Caco-2 (cell line): ENCODE results near the gene MYO1H. TPM values are rescaled to one million over a fixed set of nuclear protein-coding genes. Genes with fewer than 3 reads are reported as not detected.
A peak's percentile ranks its signal among the peaks of the same experiment; 100 is the strongest.

Experiments
- BruUV-seq: library from RNA; stranded (reverse); fragments of 400-500 nt; replicated peaks from 2 replicates; lab custom pipeline; 2021; lab: Mats Ljungman, UMichigan
- CTCF ChIA-PET: fragments of 300-600 bp; sonication (Branson Sonifier 250); formaldehyde crosslinking; loops from one replicate; lab custom pipeline; 2022; ENCODE audit warnings: antibody characterized with exemption; lab: Charles Lee
- POLR2A ChIA-PET: fragments of 300-600 bp; sonication (Branson Sonifier 250); formaldehyde crosslinking; loops from one replicate; lab custom pipeline; 2022; ENCODE audit warnings: antibody characterized with exemption; lab: Charles Lee
- DNase-seq, 2 experiments: peaks; one replicate each; pipeline versions ENCODE4 v3.0.0 to v3.0.0-alpha.2; 2020 to 2022
- H3K27me3 ChIP-seq: replicated peaks from 2 replicates; pipeline ENCODE4 v1.6.0; 2011; ENCODE audit warnings: low read length; ENCODE audit not compliant: control insufficient read depth, insufficient read depth
- H3K36me3 ChIP-seq: 2 replicates; pipeline ENCODE4 v1.5.1; 2011; ENCODE audit warnings: low read length; ENCODE audit not compliant: control insufficient read depth, insufficient read depth
- H3K4me1 ChIP-seq: fragments of 250-450 bp; sonication (Bioruptor Pico); 2 replicates; pipeline ENCODE4 v1.5.1; 2020; ENCODE audit warnings: mild to moderate bottlenecking
- H3K4me3 ChIP-seq: 2 replicates; pipeline ENCODE4 v1.5.1; 2011; ENCODE audit warnings: low read depth, mild to moderate bottlenecking, control low read depth, low read length
- H3K9me3 ChIP-seq: fragments of 250-450 bp; sonication (Bioruptor Pico); 2 replicates; pipeline ENCODE4 v1.5.1; 2020; ENCODE audit warnings: mild to moderate bottlenecking, moderate library complexity
- H3K27ac Mint-ChIP-seq: one replicate; pipeline ENCODE4 v1.8.0; 2022; ENCODE audit warnings: mixed read lengths; ENCODE audit not compliant: unreplicated experiment
- H3K27me3 Mint-ChIP-seq: one replicate; pipeline ENCODE4 v1.8.0; 2022; ENCODE audit warnings: mixed read lengths; ENCODE audit not compliant: insufficient read depth, unreplicated experiment
- H3K36me3 Mint-ChIP-seq: one replicate; pipeline ENCODE4 v1.8.0; 2022; ENCODE audit warnings: mild to moderate bottlenecking, mixed read lengths; ENCODE audit not compliant: insufficient read depth, unreplicated experiment
- H3K4me1 Mint-ChIP-seq: one replicate; pipeline ENCODE4 v1.8.0; 2022; ENCODE audit warnings: low read depth, mixed read lengths; ENCODE audit not compliant: unreplicated experiment
- H3K4me3 Mint-ChIP-seq: one replicate; pipeline ENCODE4 v1.8.0; 2022; ENCODE audit warnings: mild to moderate bottlenecking, moderate library complexity, mixed read lengths; ENCODE audit not compliant: unreplicated experiment
- H3K9me3 Mint-ChIP-seq: one replicate; pipeline ENCODE4 v1.8.0; 2022; ENCODE audit warnings: mixed read lengths; ENCODE audit not compliant: unreplicated experiment
- intact Hi-C: fragments of 100-400 bp; cut with micrococcal nuclease; formaldehyde crosslinking; loops from one replicate; pipeline ENCODE4 v1.10.0; 2022; ENCODE audit not compliant: unreplicated experiment
- total RNA-seq: library from RNA; stranded (reverse); gene quantifications from 2 replicates; pipeline ENCODE4 v1.2.3, GENCODE V29; 2022
- TF ChIP-seq, protein P1 (sequence below), 2 experiments: fragments of 200-600 bp in 1 of 2; IDR thresholded peaks; 1 replicate in 1 of 2; 2 replicates in 1 of 2; pipeline versions ENCODE4 v1.5.1 to v1.8.0; 2011 to 2022; ENCODE audit warnings: antibody characterized with exemption in 1 of 2, control low read depth in 1 of 2, inconsistent platforms in 1 of 2, low read depth in 1 of 2, low read length in 1 of 2, mild to moderate bottlenecking in 1 of 2, moderate library complexity in 1 of 2; ENCODE audit not compliant: insufficient read depth in 1 of 2, severe bottlenecking in 1 of 2, unreplicated experiment in 1 of 2

Gene MYO1H
- total RNA-seq, 1 experiment from 2014 or later: 0.18 TPM

- intact Hi-C loops: no loop called here
- TF ChIP-seq, protein P1, sequence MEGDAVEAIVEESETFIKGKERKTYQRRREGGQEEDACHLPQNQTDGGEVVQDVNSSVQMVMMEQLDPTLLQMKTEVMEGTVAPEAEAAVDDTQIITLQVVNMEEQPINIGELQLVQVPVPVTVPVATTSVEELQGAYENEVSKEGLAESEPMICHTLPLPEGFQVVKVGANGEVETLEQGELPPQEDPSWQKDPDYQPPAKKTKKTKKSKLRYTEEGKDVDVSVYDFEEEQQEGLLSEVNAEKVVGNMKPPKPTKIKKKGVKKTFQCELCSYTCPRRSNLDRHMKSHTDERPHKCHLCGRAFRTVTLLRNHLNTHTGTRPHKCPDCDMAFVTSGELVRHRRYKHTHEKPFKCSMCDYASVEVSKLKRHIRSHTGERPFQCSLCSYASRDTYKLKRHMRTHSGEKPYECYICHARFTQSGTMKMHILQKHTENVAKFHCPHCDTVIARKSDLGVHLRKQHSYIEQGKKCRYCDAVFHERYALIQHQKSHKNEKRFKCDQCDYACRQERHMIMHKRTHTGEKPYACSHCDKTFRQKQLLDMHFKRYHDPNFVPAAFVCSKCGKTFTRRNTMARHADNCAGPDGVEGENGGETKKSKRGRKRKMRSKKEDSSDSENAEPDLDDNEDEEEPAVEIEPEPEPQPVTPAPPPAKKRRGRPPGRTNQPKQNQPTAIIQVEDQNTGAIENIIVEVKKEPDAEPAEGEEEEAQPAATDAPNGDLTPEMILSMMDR (IDR thresholded peaks at IDR 0.05; ENCODE audit: insufficient read depth in 1 of 2, low read depth in 1 of 2, low read length in 1 of 2, severe bottlenecking in 1 of 2, unreplicated experiment in 1 of 2): no peak
- Histone ChIP-seq H3K9me3 (peaks cover 5% of the 10 kb centered on the region; the same call in 1 of the 2 replicates), H3K36me3 (no peaks in the 10 kb centered on the region), H3K4me3 (no peak overlapping the region), H3K27me3 (no peaks in the 10 kb centered on the region), H3K4me1 (no peaks in the 10 kb centered on the region)
- BruUV-seq: no TSS peak
- Mint-ChIP-seq H3K9me3 (no peaks in the 10 kb centered on the region), H3K36me3 (no peaks in the 10 kb centered on the region), H3K4me1 (no peaks in the 10 kb centered on the region), H3K27me3 (peaks cover 4% of the 10 kb centered on the region), H3K4me3 (no peak overlapping the region), H3K27ac (no peak overlapping the region)
- POLR2A ChIA-PET: no interaction called here
- CTCF ChIA-PET: no interaction called here
- no peak for DNase-seq
These were observed 4.0 kb upstream of the MYO1H start for GRCh38 chr12:109343677-109344076.

DNA sequence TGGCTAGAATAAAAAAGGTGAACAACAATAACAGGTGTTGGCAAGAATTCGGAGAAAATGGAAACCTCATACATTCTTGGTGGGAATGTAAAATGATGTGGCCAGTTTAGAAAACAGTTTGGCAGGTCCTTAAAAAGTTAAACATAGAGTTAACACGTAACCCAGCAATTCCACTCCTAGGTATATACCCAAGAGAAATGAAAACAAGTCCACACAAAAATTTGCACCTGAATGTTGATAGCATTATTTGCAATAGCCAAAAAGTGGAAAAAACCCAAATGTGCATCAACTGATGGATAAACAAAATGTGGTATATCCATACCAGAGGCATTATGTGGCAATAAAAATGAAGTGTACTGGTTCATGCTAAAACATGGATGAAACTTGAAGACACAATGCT, 2.3 kb upstream of the MYO1H start:
- H3K27me3 ChIP-seq: no peaks in the 10 kb centered on the region

GRCh38 chr12:109346920-109347319, 780 bp upstream of the MYO1H start:
- Mint-ChIP-seq H3K4me3 (no peak overlapping the region), H3K27me3 (no peaks in the 10 kb centered on the region), H3K27ac (no peak overlapping the region), H3K9me3 (no peaks in the 10 kb centered on the region), H3K4me1 (no peaks in the 10 kb centered on the region), H3K36me3 (no peaks in the 10 kb centered on the region)
- Histone ChIP-seq H3K4me1 (no peaks in the 10 kb centered on the region), H3K9me3 (no peaks in the 10 kb centered on the region), H3K27me3 (no peaks in the 10 kb centered on the region), H3K36me3 (no peaks in the 10 kb centered on the region), H3K4me3 (no peak overlapping the region)
- TF ChIP-seq, protein P1 (IDR thresholded peaks at IDR 0.05; ENCODE audit: insufficient read depth in 1 of 2, low read depth in 1 of 2, low read length in 1 of 2, severe bottlenecking in 1 of 2, unreplicated experiment in 1 of 2): no peak
- POLR2A ChIA-PET: no interaction called here
- intact Hi-C loops: no loop called here
- BruUV-seq: no TSS peak
- CTCF ChIA-PET: interaction anchor here (0.8 kb wide), 1 partner anchor 17 kb away, joined by 3 read pairs; no protein-coding TSS in a partner anchor
- DNase-seq: peak in 1 of 2 experiments; percentile 23

More for the DNA sequence above, 2.3 kb upstream of the MYO1H start:
- DNase-seq: no peak
- TF ChIP-seq, protein P1 (IDR thresholded peaks at IDR 0.05; ENCODE audit: insufficient read depth in 1 of 2, low read depth in 1 of 2, low read length in 1 of 2, severe bottlenecking in 1 of 2, unreplicated experiment in 1 of 2): no peak
- ChIA-PET POLR2A (no interaction called here), CTCF (no interaction called here)
- no peak overlapping the region for H3K27ac Mint-ChIP-seq
- H3K36me3 Mint-ChIP-seq: no peaks in the 10 kb centered on the region
- no peaks in the 10 kb centered on the region for H3K4me1 ChIP-seq
- H3K9me3 ChIP-seq: no peaks in the 10 kb centered on the region
- H3K4me3 ChIP-seq: no peak overlapping the region
- no peaks in the 10 kb centered on the region for H3K36me3 ChIP-seq
- no peaks in the 10 kb centered on the region for H3K9me3 Mint-ChIP-seq
- no peaks in the 10 kb centered on the region for H3K4me1 Mint-ChIP-seq
- no peaks in the 10 kb centered on the region for H3K27me3 Mint-ChIP-seq
- intact Hi-C loops: no loop called here
- no peak overlapping the region for H3K4me3 Mint-ChIP-seq
- no TSS peak for BruUV-seq
